ENCODE measurements around the gene HKDC1.
"Not testable (repeated sequence)": the region's sequence is repeated elsewhere in the genome, so short reads cannot be mapped to it uniquely, and the experiment has no call there.

Gene HKDC1

GRCh38 chr10:69246581-69247312 is 26.6 kb downstream of the HKDC1 start:
- no peak overlapping the region for H3K4me3 ChIP-seq (ENCODE audit: low read depth, low read length)
- no peaks in the 10 kb centered on the region for H3K36me3 ChIP-seq (ENCODE audit: control insufficient read depth, insufficient read depth, low read length)
- no peaks in the 10 kb centered on the region for H3K9me3 ChIP-seq (ENCODE audit: control insufficient read depth, insufficient read depth, low read length)
- no peak overlapping the region for H3K9ac ChIP-seq (ENCODE audit: low read depth, low read length)
- H3K4me1 ChIP-seq (ENCODE audit: control insufficient read depth, insufficient read depth, low read length), result no peaks in the 10 kb centered on the region
- H3K27me3 ChIP-seq (ENCODE audit: control insufficient read depth, insufficient read depth, low read length), result no peaks in the 10 kb centered on the region

GRCh38 chr10:69247313-69247710 is 27.2 kb downstream of the HKDC1 start:
- no peaks in the 10 kb centered on the region for H3K36me3 ChIP-seq (ENCODE audit: control insufficient read depth, insufficient read depth, low read length)
- H3K4me3 ChIP-seq (ENCODE audit: low read depth, low read length), result no peak overlapping the region
- H3K9me3 ChIP-seq (ENCODE audit: control insufficient read depth, insufficient read depth, low read length), result no peaks in the 10 kb centered on the region
- H3K9ac ChIP-seq (ENCODE audit: low read depth, low read length), result no peak overlapping the region
- no peaks in the 10 kb centered on the region for H3K27me3 ChIP-seq (ENCODE audit: control insufficient read depth, insufficient read depth, low read length)
- no peaks in the 10 kb centered on the region for H3K4me1 ChIP-seq (ENCODE audit: control insufficient read depth, insufficient read depth, low read length)

GRCh38 chr10:69248117-69248730 is 28.1 kb downstream of the HKDC1 start:
- H3K9me3 ChIP-seq (ENCODE audit: control insufficient read depth, insufficient read depth, low read length), result no peaks in the 10 kb centered on the region
- H3K4me3 ChIP-seq (ENCODE audit: low read depth, low read length), result no peak overlapping the region
- no peaks in the 10 kb centered on the region for H3K4me1 ChIP-seq (ENCODE audit: control insufficient read depth, insufficient read depth, low read length)
- H3K9ac ChIP-seq (ENCODE audit: low read depth, low read length), result no peak overlapping the region
- no peaks in the 10 kb centered on the region for H3K27me3 ChIP-seq (ENCODE audit: control insufficient read depth, insufficient read depth, low read length)
- no peaks in the 10 kb centered on the region for H3K36me3 ChIP-seq (ENCODE audit: control insufficient read depth, insufficient read depth, low read length)

- Histone ChIP-seq H3K36me3 (ENCODE audit: control insufficient read depth, insufficient read depth, low read length) (no peaks in the 10 kb centered on the region), H3K4me1 (ENCODE audit: control insufficient read depth, insufficient read depth, low read length) (no peaks in the 10 kb centered on the region), H3K9ac (ENCODE audit: low read depth, low read length) (no peak overlapping the region), H3K4me3 (ENCODE audit: low read depth, low read length) (no peak overlapping the region), H3K27me3 (ENCODE audit: control insufficient read depth, insufficient read depth, low read length) (no peaks in the 10 kb centered on the region), H3K9me3 (ENCODE audit: control insufficient read depth, insufficient read depth, low read length) (no peaks in the 10 kb centered on the region)
Observed at GRCh38 chr10:69250041-69250440, 29.9 kb downstream of the HKDC1 start.

- H3K27me3 ChIP-seq (ENCODE audit: control insufficient read depth, insufficient read depth, low read length); H3K9me3 ChIP-seq (ENCODE audit: control insufficient read depth, insufficient read depth, low read length); H3K4me1 ChIP-seq (ENCODE audit: control insufficient read depth, insufficient read depth, low read length); H3K36me3 ChIP-seq (ENCODE audit: control insufficient read depth, insufficient read depth, low read length); H3K9ac ChIP-seq (ENCODE audit: low read depth, low read length); H3K4me3 ChIP-seq (ENCODE audit: low read depth, low read length): not testable (repeated sequence)
Observed at GRCh38 chr10:69251417-69251816, 31.3 kb downstream of the HKDC1 start.

GRCh38 chr10:69253171-69253570 is 33.0 kb downstream of the HKDC1 start:
- Histone ChIP-seq H3K9me3 (ENCODE audit: control insufficient read depth, insufficient read depth, low read length) (no peaks in the 10 kb centered on the region), H3K36me3 (ENCODE audit: control insufficient read depth, insufficient read depth, low read length) (no peaks in the 10 kb centered on the region), H3K4me3 (ENCODE audit: low read depth, low read length) (no peak overlapping the region), H3K4me1 (ENCODE audit: control insufficient read depth, insufficient read depth, low read length) (no peaks in the 10 kb centered on the region), H3K9ac (ENCODE audit: low read depth, low read length) (no peak overlapping the region), H3K27me3 (ENCODE audit: control insufficient read depth, insufficient read depth, low read length) (no peaks in the 10 kb centered on the region)

GRCh38 chr10:69254877-69255276 is 34.7 kb downstream of the HKDC1 start:
- H3K4me1 ChIP-seq (ENCODE audit: control insufficient read depth, insufficient read depth, low read length), result no peaks in the 10 kb centered on the region
- no peak overlapping the region for H3K9ac ChIP-seq (ENCODE audit: low read depth, low read length)
- H3K9me3 ChIP-seq (ENCODE audit: control insufficient read depth, insufficient read depth, low read length), result no peaks in the 10 kb centered on the region
- no peaks in the 10 kb centered on the region for H3K36me3 ChIP-seq (ENCODE audit: control insufficient read depth, insufficient read depth, low read length)
- H3K27me3 ChIP-seq (ENCODE audit: control insufficient read depth, insufficient read depth, low read length), result no peaks in the 10 kb centered on the region
- H3K4me3 ChIP-seq (ENCODE audit: low read depth, low read length), result no peak overlapping the region

- H3K4me3 ChIP-seq (ENCODE audit: low read depth, low read length), result no peak overlapping the region
- H3K27me3 ChIP-seq (ENCODE audit: control insufficient read depth, insufficient read depth, low read length), result no peaks in the 10 kb centered on the region
- no peaks in the 10 kb centered on the region for H3K36me3 ChIP-seq (ENCODE audit: control insufficient read depth, insufficient read depth, low read length)
- H3K4me1 ChIP-seq (ENCODE audit: control insufficient read depth, insufficient read depth, low read length), result no peaks in the 10 kb centered on the region
- H3K9me3 ChIP-seq (ENCODE audit: control insufficient read depth, insufficient read depth, low read length), result no peaks in the 10 kb centered on the region
- no peak overlapping the region for H3K9ac ChIP-seq (ENCODE audit: low read depth, low read length)
Observed at GRCh38 chr10:69259547-69260243, 39.6 kb downstream of the HKDC1 start.

- no peak overlapping the region for H3K9ac ChIP-seq (ENCODE audit: low read depth, low read length)
- H3K36me3 ChIP-seq (ENCODE audit: control insufficient read depth, insufficient read depth, low read length), result no peaks in the 10 kb centered on the region
- H3K27me3 ChIP-seq (ENCODE audit: control insufficient read depth, insufficient read depth, low read length), result no peaks in the 10 kb centered on the region
- no peak overlapping the region for H3K4me3 ChIP-seq (ENCODE audit: low read depth, low read length)
- H3K9me3 ChIP-seq (ENCODE audit: control insufficient read depth, insufficient read depth, low read length), result no peaks in the 10 kb centered on the region
- H3K4me1 ChIP-seq (ENCODE audit: control insufficient read depth, insufficient read depth, low read length), result no peaks in the 10 kb centered on the region
Observed at GRCh38 chr10:69261184-69261583, 41.1 kb downstream of the HKDC1 start.

- Histone ChIP-seq H3K36me3 (ENCODE audit: control insufficient read depth, insufficient read depth, low read length) (no peaks in the 10 kb centered on the region), H3K4me3 (ENCODE audit: low read depth, low read length) (no peak overlapping the region), H3K27me3 (ENCODE audit: control insufficient read depth, insufficient read depth, low read length) (no peaks in the 10 kb centered on the region), H3K9ac (ENCODE audit: low read depth, low read length) (no peak overlapping the region), H3K4me1 (ENCODE audit: control insufficient read depth, insufficient read depth, low read length) (no peaks in the 10 kb centered on the region), H3K9me3 (ENCODE audit: control insufficient read depth, insufficient read depth, low read length) (no peaks in the 10 kb centered on the region)
Observed at GRCh38 chr10:69262292-69262751, 42.2 kb downstream of the HKDC1 start.

GRCh38 chr10:69265521-69265920 is 45.4 kb downstream of the HKDC1 start:
- no peaks in the 10 kb centered on the region for H3K4me1 ChIP-seq (ENCODE audit: control insufficient read depth, insufficient read depth, low read length)
- H3K36me3 ChIP-seq (ENCODE audit: control insufficient read depth, insufficient read depth, low read length), result no peaks in the 10 kb centered on the region
- no peak overlapping the region for H3K9ac ChIP-seq (ENCODE audit: low read depth, low read length)
- H3K4me3 ChIP-seq (ENCODE audit: low read depth, low read length), result no peak overlapping the region
- H3K9me3 ChIP-seq (ENCODE audit: control insufficient read depth, insufficient read depth, low read length), result no peaks in the 10 kb centered on the region
- no peaks in the 10 kb centered on the region for H3K27me3 ChIP-seq (ENCODE audit: control insufficient read depth, insufficient read depth, low read length)
